Activated naive CD8-positive, alpha-beta T cell treated with anti-CD3 and anti-CD28 coated beads, Interleukin-2, amount 50 U/mL, for 24 hours (primary cell): ENCODE data around the gene CCDC146.
"Not testable (repeated sequence)": the region's sequence is repeated elsewhere in the genome, so short reads cannot be mapped to it uniquely, and the experiment has no call there.

Source experiments
- ATAC-seq: fragments of 150-1000 bp; cut with Tn5 transposase; one replicate; pipeline ENCODE4 v1.10.0; 2021
- DNase-seq: peaks from one replicate; pipeline ENCODE4 v3.0.0; 2021
- H3K27ac Mint-ChIP-seq: one replicate; pipeline ENCODE4 v1.8.0; 2021; ENCODE audit warnings: mild to moderate bottlenecking, mixed read lengths
- H3K27me3 Mint-ChIP-seq: one replicate; pipeline ENCODE4 v1.8.0; 2021; ENCODE audit warnings: mixed read lengths
- H3K36me3 Mint-ChIP-seq: one replicate; pipeline ENCODE4 v1.8.0; 2021; ENCODE audit warnings: low read depth, mixed read lengths
- H3K4me1 Mint-ChIP-seq: one replicate; pipeline ENCODE4 v1.8.0; 2021; ENCODE audit warnings: mixed read lengths
- H3K4me3 Mint-ChIP-seq: one replicate; pipeline ENCODE4 v1.8.0; 2021; ENCODE audit warnings: mild to moderate bottlenecking, moderate library complexity, mixed read lengths
- H3K9me3 Mint-ChIP-seq: one replicate; pipeline ENCODE4 v1.8.0; 2021; ENCODE audit warnings: mixed read lengths

Gene CCDC146

GRCh38 chr7:77174418-77174817 lies 52.0 kb downstream of the CCDC146 start:
- not testable (repeated sequence) for H3K9me3 Mint-ChIP-seq, ATAC-seq, H3K27me3 Mint-ChIP-seq, H3K4me1 Mint-ChIP-seq, H3K27ac Mint-ChIP-seq, DNase-seq, H3K36me3 Mint-ChIP-seq, H3K4me3 Mint-ChIP-seq

GRCh38 chr7:77175274-77175800 lies 52.9 kb downstream of the CCDC146 start:
- not testable (repeated sequence) for H3K4me3 Mint-ChIP-seq, DNase-seq, H3K27me3 Mint-ChIP-seq, H3K36me3 Mint-ChIP-seq, H3K9me3 Mint-ChIP-seq, H3K4me1 Mint-ChIP-seq, ATAC-seq, H3K27ac Mint-ChIP-seq

- not testable (repeated sequence) for H3K4me1 Mint-ChIP-seq, H3K9me3 Mint-ChIP-seq, ATAC-seq, H3K4me3 Mint-ChIP-seq, H3K27ac Mint-ChIP-seq, H3K27me3 Mint-ChIP-seq, H3K36me3 Mint-ChIP-seq, DNase-seq
These were observed 55.0 kb downstream of the CCDC146 start for GRCh38 chr7:77177321-77177904.

GRCh38 chr7:77178024-77178423 lies 55.6 kb downstream of the CCDC146 start:
- not testable (repeated sequence) for H3K4me3 Mint-ChIP-seq, H3K4me1 Mint-ChIP-seq, H3K36me3 Mint-ChIP-seq, H3K9me3 Mint-ChIP-seq, H3K27me3 Mint-ChIP-seq, DNase-seq, ATAC-seq, H3K27ac Mint-ChIP-seq

GRCh38 chr7:77181015-77181595 lies 58.7 kb downstream of the CCDC146 start:
- ATAC-seq (peak; percentile 80), DNase-seq (no peak)
- H3K36me3 Mint-ChIP-seq: peaks cover 5% of the 10 kb centered on the region
- H3K4me1 Mint-ChIP-seq: peaks cover 4% of the 10 kb centered on the region
- H3K27ac Mint-ChIP-seq: peak overlapping the region; percentile 40
- peaks cover 5% of the 10 kb centered on the region for H3K9me3 Mint-ChIP-seq
- no peak overlapping the region for H3K4me3 Mint-ChIP-seq
- no peaks in the 10 kb centered on the region for H3K27me3 Mint-ChIP-seq

GRCh38 chr7:77181734-77182133 lies 59.3 kb downstream of the CCDC146 start:
- H3K9me3 Mint-ChIP-seq: peaks cover 5% of the 10 kb centered on the region

GRCh38 chr7:77182261-77182660 lies 59.8 kb downstream of the CCDC146 start:
- no peaks in the 10 kb centered on the region for H3K27me3 Mint-ChIP-seq
- H3K9me3 Mint-ChIP-seq: peaks cover 5% of the 10 kb centered on the region
- DNase-seq (no peak), ATAC-seq (no peak)
- H3K4me1 Mint-ChIP-seq: peaks cover 4% of the 10 kb centered on the region
- H3K27ac Mint-ChIP-seq: no peak overlapping the region
- H3K4me3 Mint-ChIP-seq: no peak overlapping the region
- peaks cover 5% of the 10 kb centered on the region for H3K36me3 Mint-ChIP-seq

More at GRCh38 chr7:77181734-77182133, 59.3 kb downstream of the CCDC146 start:
- Mint-ChIP-seq H3K36me3 (peaks cover 5% of the 10 kb centered on the region), H3K27ac (no peak overlapping the region), H3K27me3 (no peaks in the 10 kb centered on the region), H3K4me3 (no peak overlapping the region), H3K4me1 (peaks cover 4% of the 10 kb centered on the region)
- ATAC-seq (no peak), DNase-seq (no peak)

GRCh38 chr7:77184463-77184862 lies 62.0 kb downstream of the CCDC146 start:
- Mint-ChIP-seq H3K9me3 (peaks cover 5% of the 10 kb centered on the region), H3K4me1 (peaks cover 9% of the 10 kb centered on the region), H3K27ac (no peak overlapping the region), H3K27me3 (no peaks in the 10 kb centered on the region), H3K36me3 (peaks cover 3% of the 10 kb centered on the region), H3K4me3 (no peak overlapping the region)
- no peak for ATAC-seq
- no peak for DNase-seq

- no peak overlapping the region for H3K27ac Mint-ChIP-seq
- peaks cover 3% of the 10 kb centered on the region for H3K36me3 Mint-ChIP-seq
- H3K4me1 Mint-ChIP-seq: peaks cover 11% of the 10 kb centered on the region
- no peak for ATAC-seq
- H3K4me3 Mint-ChIP-seq: no peak overlapping the region
- no peaks in the 10 kb centered on the region for H3K27me3 Mint-ChIP-seq
- DNase-seq: no peak
- H3K9me3 Mint-ChIP-seq: peaks cover 5% of the 10 kb centered on the region
These were observed 62.6 kb downstream of the CCDC146 start for GRCh38 chr7:77184990-77185389.

- Mint-ChIP-seq H3K4me1 (peaks cover 11% of the 10 kb centered on the region), H3K4me3 (no peak overlapping the region), H3K36me3 (peaks cover 3% of the 10 kb centered on the region), H3K9me3 (peaks cover 4% of the 10 kb centered on the region), H3K27me3 (no peaks in the 10 kb centered on the region), H3K27ac (no peak overlapping the region)
- ATAC-seq (no peak), DNase-seq (no peak)
These were observed 63.5 kb downstream of the CCDC146 start for GRCh38 chr7:77185866-77186265.

- no peak overlapping the region for H3K27ac Mint-ChIP-seq
- H3K27me3 Mint-ChIP-seq: no peaks in the 10 kb centered on the region
- ATAC-seq: no peak
- H3K4me3 Mint-ChIP-seq: no peak overlapping the region
- H3K4me1 Mint-ChIP-seq: peaks cover 21% of the 10 kb centered on the region
- DNase-seq: no peak
- H3K36me3 Mint-ChIP-seq: no peaks in the 10 kb centered on the region
- H3K9me3 Mint-ChIP-seq: no peaks in the 10 kb centered on the region
These were observed 66.5 kb downstream of the CCDC146 start for GRCh38 chr7:77188731-77189437.

GRCh38 chr7:77197141-77197540 lies 74.7 kb downstream of the CCDC146 start:
- Mint-ChIP-seq H3K27me3 (no peaks in the 10 kb centered on the region), H3K4me1 (peaks cover 36% of the 10 kb centered on the region), H3K4me3 (no peak overlapping the region), H3K27ac (no peak overlapping the region), H3K36me3 (no peaks in the 10 kb centered on the region), H3K9me3 (no peaks in the 10 kb centered on the region)
- ATAC-seq (no peak), DNase-seq (no peak)

GRCh38 chr7:77199013-77199966 lies 76.9 kb downstream of the CCDC146 start, which contains the start of gene FGL2:
FGL2 (minus strand) TSS chr7:77199819; CDS start chr7:77199793, 26 bp downstream.
- Mint-ChIP-seq H3K4me1 (peaks cover 28% of the 10 kb centered on the region), H3K4me3 (peak within 1 kb of the TSS; percentile 79), H3K9me3 (no peaks in the 10 kb centered on the region), H3K36me3 (no peaks in the 10 kb centered on the region), H3K27ac (peak within 1 kb of the TSS; percentile 63), H3K27me3 (no peaks in the 10 kb centered on the region)
- ATAC-seq (peak; percentile 70), DNase-seq (peak; percentile 19)

GRCh38 chr7:77200542-77200941 lies 78.1 kb downstream of the CCDC146 start:
- peak overlapping the region; percentile 63 for H3K27ac Mint-ChIP-seq
- peaks cover 28% of the 10 kb centered on the region for H3K4me1 Mint-ChIP-seq
- no peak for ATAC-seq
- no peaks in the 10 kb centered on the region for H3K36me3 Mint-ChIP-seq
- no peaks in the 10 kb centered on the region for H3K9me3 Mint-ChIP-seq
- peak overlapping the region; percentile 55 for H3K4me3 Mint-ChIP-seq
- no peaks in the 10 kb centered on the region for H3K27me3 Mint-ChIP-seq
- no peak for DNase-seq
